Retinal pigment epithelial cell (primary cell): Measurements from ENCODE around the gene SEZ6.

Experiments used
- DNase-seq: peaks from one replicate; pipeline ENCODE4 v3.0.0-alpha.2; 2010; ENCODE audit warnings: low read depth
- H3K4me3 ChIP-seq: 2 replicates; pipeline ENCODE4 v1.5.1; 2011; ENCODE audit warnings: mild to moderate bottlenecking, low read length, control low read depth, moderate library complexity
- CTCF ChIP-seq: conservative IDR thresholded peaks from 2 replicates; pipeline ENCODE4 v1.5.1; 2011; ENCODE audit warnings: low read depth, low read length, control low read depth, inconsistent platforms

The SEZ6 gene

GRCh38 chr17:29005936-29006511 lies at the start of gene SEZ6:
Gene SEZ6 (minus strand): TSS chr17:29006033. CDS start chr17:29005869, 164 bp downstream.
- peak; percentile 14 for DNase-seq
- no peak within 1 kb of the TSS for H3K4me3 ChIP-seq
- TF ChIP-seq CTCF = no peak

GRCh38 chr17:29054835-29055234 lies 49.0 kb upstream of the SEZ6 start:
- no peak overlapping the region for H3K4me3 ChIP-seq
- DNase-seq = no peak
- no peak for TF ChIP-seq CTCF

DNA sequence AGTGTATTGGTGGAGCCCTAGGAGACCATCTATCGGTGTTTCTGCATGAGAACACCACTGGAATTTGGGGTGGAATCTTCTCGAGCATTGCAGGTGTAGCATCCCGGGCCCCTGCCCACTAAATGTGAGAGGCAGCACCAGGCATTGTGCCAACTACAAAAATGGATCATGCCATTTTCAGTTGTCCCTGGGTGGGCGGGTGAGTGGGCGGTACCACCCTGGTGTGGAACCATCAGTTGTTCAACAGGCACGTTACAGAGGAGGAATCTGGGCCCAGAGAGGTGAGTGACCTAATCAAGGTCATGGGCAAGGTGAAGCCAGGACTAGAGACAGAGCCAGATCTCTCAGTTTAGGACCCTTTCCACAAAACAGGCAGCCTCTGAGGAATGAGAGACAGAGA lies 45.9 kb upstream of the SEZ6 start:
- no peak for DNase-seq
- no peak for TF ChIP-seq CTCF
- no peak overlapping the region for H3K4me3 ChIP-seq

DNA sequence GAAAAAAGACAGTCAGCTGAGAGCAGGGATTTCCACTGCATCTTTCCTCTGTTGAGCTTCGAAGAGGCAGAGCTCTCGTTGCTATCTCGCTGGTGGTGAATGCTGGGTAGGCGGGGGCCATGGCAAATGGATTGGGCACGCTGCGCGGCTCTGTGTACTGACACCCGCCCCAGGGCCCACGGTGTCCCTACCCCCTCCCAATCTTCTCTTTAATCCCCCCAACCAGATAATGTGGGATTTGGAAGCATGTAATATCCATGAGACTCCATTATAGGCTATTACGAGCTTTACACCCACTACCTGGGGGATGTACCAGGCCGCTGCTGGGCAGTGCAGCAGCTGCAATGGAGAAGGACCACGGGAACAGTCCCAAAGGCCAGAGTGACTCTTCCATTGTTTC lies 45.4 kb upstream of the SEZ6 start:
- TF ChIP-seq CTCF = no peak
- no peak overlapping the region for H3K4me3 ChIP-seq
- no peak for DNase-seq

DNA sequence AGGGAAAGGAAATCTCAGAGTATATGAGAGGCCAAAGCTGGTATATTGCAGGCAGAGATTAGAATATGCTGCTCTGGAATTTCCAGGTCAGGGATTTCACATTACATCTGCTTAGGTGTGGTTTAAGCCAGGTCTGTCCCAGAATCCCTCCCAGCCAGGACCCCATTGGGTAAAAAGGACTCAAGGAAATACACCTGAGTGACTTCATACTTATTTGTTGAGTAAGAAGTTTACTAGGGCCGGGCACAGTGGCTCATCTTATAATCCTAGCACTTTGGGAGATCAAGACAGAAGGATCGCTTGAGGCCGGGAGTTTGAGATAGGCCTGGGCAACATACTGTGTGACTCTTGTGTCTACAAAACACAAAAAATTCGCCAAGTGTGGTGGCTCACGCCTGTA lies 44.3 kb upstream of the SEZ6 start:
- H3K4me3 ChIP-seq = no peak overlapping the region
- TF ChIP-seq CTCF = no peak
- DNase-seq = no peak

DNA sequence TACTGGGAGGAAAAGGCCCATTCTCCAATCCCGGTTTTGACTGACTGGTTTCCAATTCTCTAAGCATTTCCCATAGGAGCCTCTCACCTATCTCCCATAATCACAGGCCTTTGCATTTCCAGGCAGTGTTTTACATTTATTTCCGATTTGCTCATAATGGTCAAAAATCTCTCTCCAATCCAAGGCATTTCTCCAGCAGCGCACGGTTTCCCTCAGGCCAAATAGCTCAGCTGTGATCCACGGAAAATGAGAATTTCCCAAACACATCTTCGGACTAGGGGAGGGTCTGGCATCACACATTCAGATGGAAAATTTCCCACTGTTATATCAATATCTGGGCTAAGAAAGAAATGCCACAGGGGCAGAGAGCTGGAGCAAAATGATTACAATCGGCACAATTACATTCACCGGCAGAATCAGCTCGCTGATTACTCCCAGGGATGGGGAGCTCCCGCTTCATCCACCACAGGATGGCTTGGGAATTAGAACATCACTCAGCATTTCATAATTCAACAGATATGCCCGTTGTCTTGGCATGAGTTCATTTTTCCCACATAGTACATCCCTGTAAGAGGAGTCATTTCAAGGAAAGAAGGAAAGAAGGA lies 43.8 kb upstream of the SEZ6 start:
- no peak overlapping the region for H3K4me3 ChIP-seq
- TF ChIP-seq CTCF = no peak
- no peak for DNase-seq
